ENCODE measurements around the gene SCYL1. TPM values are rescaled to one million over a fixed set of nuclear protein-coding genes. Genes with fewer than 3 reads are reported as not detected.

The SCYL1 gene
- total RNA-seq, 2 experiments from 2014 or later = 57.4 to 60.7 TPM

GRCh38 chr11:65585396-65586246 is 60.7 kb downstream of the SCYL1 start:
- CTCF ChIA-PET = interaction anchor here (1.0 to 5.6 kb wide), 2 partner anchors 34 to 43 kb away, joined by 4 to 86 read pairs; no protein-coding TSS in a partner anchor
- H3K27ac Mint-ChIP-seq = no peak overlapping the region
- Histone ChIP-seq H3K9me3 (ENCODE audit: control insufficient read depth in 1 of 2, insufficient read depth in 1 of 2, low read length in 2 of 2) (no peaks in the 10 kb centered on the region), H3K27ac (ENCODE audit: low read depth in 1 of 2, low read length in 2 of 2) (no peak overlapping the region), H3K4me3 (ENCODE audit: low read length) (no peak overlapping the region), H3K27me3 (ENCODE audit: control insufficient read depth in 1 of 2, insufficient read depth in 2 of 2, low read length in 2 of 2) (no peaks in the 10 kb centered on the region), H3K36me3 (ENCODE audit: insufficient read depth, low read length) (peaks cover 61% of the 10 kb centered on the region), H3K4me1 (ENCODE audit: insufficient read depth, low read length) (peaks cover 33% of the 10 kb centered on the region)
- DNase-seq (no peak), ATAC-seq (ENCODE audit: poor library complexity) (no peak)
- peaks cover 58% of the 10 kb centered on the region for H3K36me3 Mint-ChIP-seq (ENCODE audit: low read depth)
- intact Hi-C loops (cut with DNase I, micrococcal nuclease) = no loop called here
- H3K27me3 Mint-ChIP-seq = no peaks in the 10 kb centered on the region
- no peaks in the 10 kb centered on the region for H3K9me3 Mint-ChIP-seq
- H3K4me3 Mint-ChIP-seq = no peak overlapping the region
- POLR2A ChIA-PET = interaction anchor here (0.6 to 3.3 kb wide), 5 partner anchors 8 to 67 kb away, joined by 3 to 27 read pairs (median 8); partner anchors contain the start of genes EHBP1L1, FAM89B and ZNRD2
- peaks cover 17% of the 10 kb centered on the region for H3K4me1 Mint-ChIP-seq (ENCODE audit: low read depth)
- no peak for TF ChIP-seq CTCF (IDR thresholded peaks at IDR 0.05)

GRCh38 chr11:65586247-65586630 is 61.4 kb downstream of the SCYL1 start:
- DNase-seq (no peak), ATAC-seq (ENCODE audit: poor library complexity) (no peak)
- Mint-ChIP-seq H3K4me1 (ENCODE audit: low read depth) (peaks cover 17% of the 10 kb centered on the region), H3K27ac (peak overlapping the region; percentile 30), H3K27me3 (no peaks in the 10 kb centered on the region), H3K36me3 (ENCODE audit: low read depth) (peaks cover 56% of the 10 kb centered on the region), H3K9me3 (no peaks in the 10 kb centered on the region), H3K4me3 (no peak overlapping the region)
- H3K27ac ChIP-seq (ENCODE audit: low read depth in 1 of 2, low read length in 2 of 2) = no peak overlapping the region
- no peaks in the 10 kb centered on the region for H3K27me3 ChIP-seq (ENCODE audit: control insufficient read depth in 1 of 2, insufficient read depth in 2 of 2, low read length in 2 of 2)
- H3K36me3 ChIP-seq (ENCODE audit: insufficient read depth, low read length) = peaks cover 56% of the 10 kb centered on the region
- TF ChIP-seq CTCF (IDR thresholded peaks at IDR 0.05) = no peak
- no peaks in the 10 kb centered on the region for H3K9me3 ChIP-seq (ENCODE audit: control insufficient read depth in 1 of 2, insufficient read depth in 1 of 2, low read length in 2 of 2)
- ChIA-PET CTCF (interaction anchor here (1.0 to 5.6 kb wide), 4 partner anchors 9 to 44 kb away, joined by 3 to 86 read pairs (median 18); partner anchors contain the start of genes EHBP1L1 and KCNK7), POLR2A (interaction anchor here (1.1 to 3.3 kb wide), 6 partner anchors 10 to 87 kb away, joined by 3 to 27 read pairs (median 6); partner anchors contain the start of genes EHBP1L1, FAM89B, MALAT1 and ZNRD2)
- intact Hi-C loops (cut with DNase I, micrococcal nuclease) = no loop called here
- H3K4me1 ChIP-seq (ENCODE audit: insufficient read depth, low read length) = peaks cover 33% of the 10 kb centered on the region
- no peak overlapping the region for H3K4me3 ChIP-seq (ENCODE audit: low read length)

GRCh38 chr11:65586676-65587075 is 61.8 kb downstream of the SCYL1 start:
- CTCF ChIA-PET = interaction anchor here (1.0 to 5.6 kb wide), 5 partner anchors 9 to 44 kb away, joined by 3 to 86 read pairs (median 11); partner anchors contain the start of genes EHBP1L1 and KCNK7
- Histone ChIP-seq H3K27ac (ENCODE audit: low read depth in 1 of 2, low read length in 2 of 2) (no peak overlapping the region), H3K27me3 (ENCODE audit: control insufficient read depth in 1 of 2, insufficient read depth in 2 of 2, low read length in 2 of 2) (no peaks in the 10 kb centered on the region), H3K4me3 (ENCODE audit: low read length) (no peak overlapping the region), H3K36me3 (ENCODE audit: insufficient read depth, low read length) (peaks cover 54% of the 10 kb centered on the region), H3K9me3 (ENCODE audit: control insufficient read depth in 1 of 2, insufficient read depth in 1 of 2, low read length in 2 of 2) (no peaks in the 10 kb centered on the region), H3K4me1 (ENCODE audit: insufficient read depth, low read length) (peaks cover 33% of the 10 kb centered on the region)
- ATAC-seq (ENCODE audit: poor library complexity) (no peak), DNase-seq (no peak)
- intact Hi-C loops (cut with DNase I, micrococcal nuclease) = no loop called here
- H3K27ac Mint-ChIP-seq = peak overlapping the region; percentile 30
- H3K4me3 Mint-ChIP-seq = no peak overlapping the region
- POLR2A ChIA-PET = interaction anchor here (1.1 to 3.3 kb wide), 6 partner anchors 11 to 88 kb away, joined by 3 to 27 read pairs (median 6); partner anchors contain the start of genes EHBP1L1, FAM89B, MALAT1 and ZNRD2
- H3K9me3 Mint-ChIP-seq = no peaks in the 10 kb centered on the region
- H3K4me1 Mint-ChIP-seq (ENCODE audit: low read depth) = peaks cover 17% of the 10 kb centered on the region
- H3K36me3 Mint-ChIP-seq (ENCODE audit: low read depth) = peaks cover 58% of the 10 kb centered on the region
- TF ChIP-seq CTCF (IDR thresholded peaks at IDR 0.05) = no peak
- H3K27me3 Mint-ChIP-seq = no peaks in the 10 kb centered on the region

Other genes starting within 250 kb of the SCYL1 start
- gene CDC42EP2, start 210.2 kb upstream of the SCYL1 start, total RNA-seq = under 1 TPM in 1 of 2 experiments, not detected in 1; 0.96 TPM
- gene DPF2, start 191.2 kb upstream of the SCYL1 start, total RNA-seq = 10 to 100 TPM; 50.3 to 60.1 TPM
- under 1 TPM; 0.73 to 0.85 TPM for gene TIGD3, start 170.3 kb upstream of the SCYL1 start, total RNA-seq
- 10 to 100 TPM; 40.0 to 40.8 TPM for gene SLC25A45, start 142.4 kb upstream of the SCYL1 start, total RNA-seq
- 10 to 100 TPM; 19.4 to 25.3 TPM for gene FRMD8, start 138.4 kb upstream of the SCYL1 start, total RNA-seq
- gene NEAT1, start 102.3 kb upstream of the SCYL1 start, total RNA-seq = 100 to 1,000 TPM; 221 to 223 TPM
- over 10,000 TPM; 31,509 to 32,316 TPM for gene MALAT1, start 26.0 kb upstream of the SCYL1 start, total RNA-seq
- gene LTBP3, start 33.3 kb downstream of the SCYL1 start, total RNA-seq = 100 to 1,000 TPM; 236 to 238 TPM
- 10 to 100 TPM; 38.7 to 39.9 TPM for gene ZNRD2, start 45.4 kb downstream of the SCYL1 start, total RNA-seq
- 10 to 100 TPM; 23.3 to 27.3 TPM for gene FAM89B, start 47.5 kb downstream of the SCYL1 start, total RNA-seq
- gene EHBP1L1, start 51.0 kb downstream of the SCYL1 start, total RNA-seq = 10 to 100 TPM; 82.6 to 88.5 TPM
- 1 to 10 TPM; 4.9 to 5.0 TPM for gene KCNK7, start 70.7 kb downstream of the SCYL1 start, total RNA-seq
- 10 to 100 TPM; 45.2 to 45.8 TPM for gene MAP3K11, start 89.1 kb downstream of the SCYL1 start, total RNA-seq
- 10 to 100 TPM; 37.3 to 40.5 TPM for gene PCNX3, start 90.7 kb downstream of the SCYL1 start, total RNA-seq
- gene SIPA1, start 113.0 kb downstream of the SCYL1 start, total RNA-seq = 100 to 1,000 TPM; 272 to 298 TPM
- 100 to 1,000 TPM; 379 to 382 TPM for gene RELA, start 137.8 kb downstream of the SCYL1 start, total RNA-seq
- gene KAT5, start 187.2 kb downstream of the SCYL1 start, total RNA-seq = 10 to 100 TPM; 90.9 to 99.6 TPM
- 10 to 100 TPM; 25.3 to 25.9 TPM for gene RNASEH2C, start 195.7 kb downstream of the SCYL1 start, total RNA-seq

All from CD4-positive, alpha-beta T cell (primary cell).